Kidney (tissue), 14 donors: ENCODE results near the gene CLOCK. TPM values are rescaled to one million over a fixed set of nuclear protein-coding genes. Genes with fewer than 3 reads are reported as not detected.

ENCODE experiments used
- DNase-seq, 5 donors: peaks; one replicate each; pipeline ENCODE4 v3.0.0-alpha.2; 2013 to 2020
- FAIRE-seq: peaks from 2 replicates; lab custom pipeline; 2012; peaks lifted over from hg19 to GRCh38; lab: Jason Lieb, UNC
- H3K27ac ChIP-seq, 2 donors: one replicate each; pipeline ENCODE4 v1.7.0; 2013; ENCODE audit warnings: low read depth in 2 of 2, low read length in 2 of 2, inconsistent platforms in 1 of 2
- H3K27me3 ChIP-seq: one replicate; pipeline ENCODE4 v1.7.1; 2013; ENCODE audit warnings: low read length, inconsistent platforms; ENCODE audit not compliant: control insufficient read depth, insufficient read depth
- H3K36me3 ChIP-seq, 3 donors: one replicate each; pipeline versions ENCODE4 v1.7.0 to v1.7.1; 2013; ENCODE audit warnings: low read length in 3 of 3, control low read depth in 1 of 3, inconsistent platforms in 1 of 3; ENCODE audit not compliant: insufficient read depth in 3 of 3, control insufficient read depth in 2 of 3
- H3K4me1 ChIP-seq, 3 donors: one replicate each; pipeline versions ENCODE4 v1.7.0 to v1.7.1; 2013; ENCODE audit warnings: low read length in 3 of 3, inconsistent platforms in 1 of 3, low read depth in 1 of 3; ENCODE audit not compliant: control insufficient read depth in 2 of 3, insufficient read depth in 2 of 3
- H3K4me3 ChIP-seq, 3 donors: one replicate each; pipeline versions ENCODE4 v1.7.0 to v1.8.1; 2013; ENCODE audit warnings: low read length in 3 of 3, control low read depth in 1 of 3, inconsistent platforms in 1 of 3
- H3K9ac ChIP-seq, 3 donors: one replicate each; pipeline versions ENCODE4 v1.7.0 to v1.7.1; 2013; ENCODE audit warnings: low read length in 3 of 3, control low read depth in 1 of 3, inconsistent platforms in 1 of 3
- H3K9me3 ChIP-seq, 3 donors: one replicate each; pipeline versions ENCODE4 v1.7.0 to v1.7.1; 2013; ENCODE audit warnings: low read length in 3 of 3, control low read depth in 1 of 3, inconsistent platforms in 1 of 3; ENCODE audit not compliant: control insufficient read depth in 2 of 3, insufficient read depth in 1 of 3
- intact Hi-C: fragments of 100-400 bp; cut with DNase I; formaldehyde crosslinking; loops from one replicate; pipeline ENCODE4 v1.11.1; 2022
- polyA plus RNA-seq: library from polyadenylated mRNA; stranded (reverse); fragments of 350-450 nt; fragmentation: Illumina TruSeq; extraction: RNeasy Lipid Tissue Mini Kit (QIAGEN cat#74804); gene quantifications from one replicate; pipeline ENCODE4 v1.2.3, GENCODE V29; 2014; ENCODE audit warnings: low read depth, low replicate concordance; ENCODE audit not compliant: insufficient read depth
- total RNA-seq: library from RNA; stranded (reverse); fragmentation: NEBNext Ultra II Directional; extraction: Animal tissue kit (Norgen Biotek cat#: 25700); gene quantifications from one replicate; pipeline ENCODE4 v1.2.1, GENCODE V29; 2021
- TF ChIP-seq, protein P1 (sequence below): IDR thresholded peaks from 3 replicates; pipeline ENCODE4 v1.5.1; 2012; ENCODE audit warnings: mild to moderate bottlenecking, moderate library complexity, borderline replicate concordance; ENCODE audit not compliant: insufficient read depth; ENCODE audit errors: extremely low read depth
- donor health status: control.
- donor health status: control.
- donor health status: control.
- donor health status: control.
- donor health status: control.
- donor health status: DM: yes; HTN: yes; CAD: no.
- donor health status: Normal renal cell carcinoma (clear cell type).

CLOCK gene
- total and polyA plus RNA-seq, 2 donors from 2014 or later: 3.8 to 28.9 TPM

DNA sequence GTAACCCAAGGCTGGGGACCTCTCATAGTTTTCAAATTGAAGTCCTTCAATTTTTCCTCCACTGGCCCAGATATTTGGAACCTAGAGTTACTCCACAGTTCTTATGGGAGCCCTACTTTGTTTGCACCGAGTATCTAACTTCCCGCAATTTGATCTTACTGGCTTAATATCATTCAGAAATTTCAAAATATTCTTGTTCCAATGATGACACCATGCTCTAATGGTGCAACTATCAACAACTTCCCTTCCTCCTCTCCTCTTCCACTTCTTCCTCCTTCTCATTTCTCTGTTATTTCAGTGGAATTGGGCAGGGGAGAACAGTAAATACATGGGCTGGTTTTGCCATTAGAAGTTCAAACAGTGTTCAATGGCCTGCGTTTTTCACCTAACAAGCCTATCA lies 25.1 kb upstream of the CLOCK start:
- FAIRE-seq: no peak
- Histone ChIP-seq H3K4me1 (no peaks in the 10 kb centered on the region), H3K4me3 (no peak overlapping the region), H3K36me3 (no peaks in the 10 kb centered on the region), H3K27ac (no peak overlapping the region), H3K9me3 (peaks cover 0 to 8% (median 0%) of the 10 kb centered on the region in 3 donors), H3K27me3 (no peaks in the 10 kb centered on the region), H3K9ac (no peak overlapping the region)
- TF ChIP-seq, protein P1, sequence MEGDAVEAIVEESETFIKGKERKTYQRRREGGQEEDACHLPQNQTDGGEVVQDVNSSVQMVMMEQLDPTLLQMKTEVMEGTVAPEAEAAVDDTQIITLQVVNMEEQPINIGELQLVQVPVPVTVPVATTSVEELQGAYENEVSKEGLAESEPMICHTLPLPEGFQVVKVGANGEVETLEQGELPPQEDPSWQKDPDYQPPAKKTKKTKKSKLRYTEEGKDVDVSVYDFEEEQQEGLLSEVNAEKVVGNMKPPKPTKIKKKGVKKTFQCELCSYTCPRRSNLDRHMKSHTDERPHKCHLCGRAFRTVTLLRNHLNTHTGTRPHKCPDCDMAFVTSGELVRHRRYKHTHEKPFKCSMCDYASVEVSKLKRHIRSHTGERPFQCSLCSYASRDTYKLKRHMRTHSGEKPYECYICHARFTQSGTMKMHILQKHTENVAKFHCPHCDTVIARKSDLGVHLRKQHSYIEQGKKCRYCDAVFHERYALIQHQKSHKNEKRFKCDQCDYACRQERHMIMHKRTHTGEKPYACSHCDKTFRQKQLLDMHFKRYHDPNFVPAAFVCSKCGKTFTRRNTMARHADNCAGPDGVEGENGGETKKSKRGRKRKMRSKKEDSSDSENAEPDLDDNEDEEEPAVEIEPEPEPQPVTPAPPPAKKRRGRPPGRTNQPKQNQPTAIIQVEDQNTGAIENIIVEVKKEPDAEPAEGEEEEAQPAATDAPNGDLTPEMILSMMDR: no peak
- intact Hi-C loops: no loop called here
- DNase-seq: no peak

- Histone ChIP-seq H3K4me3 (no peak overlapping the region), H3K27ac (no peak overlapping the region), H3K9me3 (no peaks in the 10 kb centered on the region), H3K9ac (no peak overlapping the region), H3K4me1 (no peaks in the 10 kb centered on the region), H3K36me3 (no peaks in the 10 kb centered on the region), H3K27me3 (no peaks in the 10 kb centered on the region)
- TF ChIP-seq, protein P1: no peak
- intact Hi-C loops: no loop called here
- FAIRE-seq: no peak
- DNase-seq: no peak
Observed at GRCh38 chr4:55568905-55569504, 22.3 kb upstream of the CLOCK start.

DNA sequence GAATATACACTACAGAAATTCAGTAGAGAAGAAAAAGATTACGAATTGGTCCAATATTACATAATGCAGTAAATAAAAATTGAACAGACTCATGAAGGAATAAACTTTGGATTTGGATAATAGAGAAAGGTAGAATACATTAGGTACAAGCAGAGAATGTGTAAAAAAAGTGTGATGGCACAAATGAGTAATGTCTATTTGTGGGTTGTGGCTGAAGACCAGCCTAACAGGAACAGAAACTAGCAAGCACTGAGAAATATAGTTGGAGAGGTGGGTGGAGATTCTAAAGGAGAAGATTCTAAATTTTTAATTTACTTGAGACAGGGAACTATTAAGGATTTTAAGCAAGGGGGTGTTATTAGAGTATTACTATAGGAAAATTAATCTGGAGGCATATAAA lies 15.2 kb upstream of the CLOCK start:
- intact Hi-C loops: no loop called here
- no peak overlapping the region for H3K9ac ChIP-seq
- H3K4me1 ChIP-seq: no peaks in the 10 kb centered on the region
- no peaks in the 10 kb centered on the region for H3K36me3 ChIP-seq
- FAIRE-seq: no peak
- H3K4me3 ChIP-seq: no peak overlapping the region
- DNase-seq: no peak
- no peaks in the 10 kb centered on the region for H3K9me3 ChIP-seq
- no peaks in the 10 kb centered on the region for H3K27me3 ChIP-seq
- TF ChIP-seq, protein P1: no peak
- H3K27ac ChIP-seq: no peak overlapping the region

- Histone ChIP-seq H3K36me3 (no peaks in the 10 kb centered on the region), H3K27me3 (no peaks in the 10 kb centered on the region), H3K4me3 (no peak overlapping the region), H3K27ac (no peak overlapping the region), H3K9ac (no peak overlapping the region), H3K4me1 (no peaks in the 10 kb centered on the region), H3K9me3 (no peaks in the 10 kb centered on the region)
- no peak for DNase-seq
- intact Hi-C loops: no loop called here
- TF ChIP-seq, protein P1: no peak
- FAIRE-seq: no peak
Observed at GRCh38 chr4:55560096-55560495, 13.4 kb upstream of the CLOCK start.
